Subcutaneous adipose tissue (tissue), 4 donors: ENCODE data around the gene SELENON. TPM values are rescaled to one million over a fixed set of nuclear protein-coding genes. Genes with fewer than 3 reads are reported as not detected.

Source experiments
- total RNA-seq, 4 donors: library from RNA; depleted of rRNA; stranded (reverse); fragments of >200 nt; gene quantifications; one replicate each; pipeline ENCODE4 v1.1.0, GENCODE V29; 2016
- TF ChIP-seq, protein P1 (sequence below): fragments of 450-650 bp; IDR thresholded peaks from one replicate; pipeline ENCODE4 v1.5.1; 2016; ENCODE audit warnings: low read depth, mild to moderate bottlenecking, control low read depth, antibody characterized with exemption, moderate library complexity

Gene SELENON
- total RNA-seq, 4 donors from 2014 or later, result 20.9 to 52.0 (median 25.2) TPM

DNA sequence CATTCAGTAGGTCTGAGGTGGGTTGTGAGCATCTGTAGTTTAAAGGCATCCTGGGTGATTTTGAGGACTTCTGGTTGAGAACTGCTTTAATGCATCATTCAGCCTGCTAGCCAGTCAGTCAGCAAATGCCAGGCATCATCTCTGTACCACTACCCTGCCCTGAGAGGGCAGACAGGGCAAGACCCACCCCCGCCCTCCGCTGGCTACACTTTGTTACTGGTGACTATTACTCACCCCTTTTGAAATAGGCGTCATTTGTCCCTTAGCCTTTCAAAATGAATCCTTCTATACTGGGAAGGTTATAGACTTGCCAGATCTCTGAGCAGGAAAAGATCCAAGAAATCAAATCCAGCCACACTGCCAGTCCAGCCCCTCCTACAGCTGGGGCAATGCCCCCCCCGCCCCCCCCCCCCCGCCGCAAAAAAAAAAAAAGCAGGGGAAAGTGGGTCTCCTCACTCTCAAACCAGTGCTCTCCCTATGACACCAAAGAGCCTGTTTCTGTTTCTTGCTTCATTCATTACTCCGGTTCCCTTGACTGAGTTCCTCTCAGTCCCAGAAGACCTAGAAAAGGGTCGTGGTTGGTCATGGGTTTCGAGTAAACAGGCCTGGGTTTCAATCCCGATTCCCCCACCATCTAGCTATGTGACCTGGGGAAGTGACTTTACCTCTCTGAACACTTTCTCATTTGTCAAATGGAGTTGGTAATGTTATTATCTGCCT, 4.4 kb downstream of the SELENON start:
- TF ChIP-seq, protein P1, sequence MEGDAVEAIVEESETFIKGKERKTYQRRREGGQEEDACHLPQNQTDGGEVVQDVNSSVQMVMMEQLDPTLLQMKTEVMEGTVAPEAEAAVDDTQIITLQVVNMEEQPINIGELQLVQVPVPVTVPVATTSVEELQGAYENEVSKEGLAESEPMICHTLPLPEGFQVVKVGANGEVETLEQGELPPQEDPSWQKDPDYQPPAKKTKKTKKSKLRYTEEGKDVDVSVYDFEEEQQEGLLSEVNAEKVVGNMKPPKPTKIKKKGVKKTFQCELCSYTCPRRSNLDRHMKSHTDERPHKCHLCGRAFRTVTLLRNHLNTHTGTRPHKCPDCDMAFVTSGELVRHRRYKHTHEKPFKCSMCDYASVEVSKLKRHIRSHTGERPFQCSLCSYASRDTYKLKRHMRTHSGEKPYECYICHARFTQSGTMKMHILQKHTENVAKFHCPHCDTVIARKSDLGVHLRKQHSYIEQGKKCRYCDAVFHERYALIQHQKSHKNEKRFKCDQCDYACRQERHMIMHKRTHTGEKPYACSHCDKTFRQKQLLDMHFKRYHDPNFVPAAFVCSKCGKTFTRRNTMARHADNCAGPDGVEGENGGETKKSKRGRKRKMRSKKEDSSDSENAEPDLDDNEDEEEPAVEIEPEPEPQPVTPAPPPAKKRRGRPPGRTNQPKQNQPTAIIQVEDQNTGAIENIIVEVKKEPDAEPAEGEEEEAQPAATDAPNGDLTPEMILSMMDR, result no peak

DNA sequence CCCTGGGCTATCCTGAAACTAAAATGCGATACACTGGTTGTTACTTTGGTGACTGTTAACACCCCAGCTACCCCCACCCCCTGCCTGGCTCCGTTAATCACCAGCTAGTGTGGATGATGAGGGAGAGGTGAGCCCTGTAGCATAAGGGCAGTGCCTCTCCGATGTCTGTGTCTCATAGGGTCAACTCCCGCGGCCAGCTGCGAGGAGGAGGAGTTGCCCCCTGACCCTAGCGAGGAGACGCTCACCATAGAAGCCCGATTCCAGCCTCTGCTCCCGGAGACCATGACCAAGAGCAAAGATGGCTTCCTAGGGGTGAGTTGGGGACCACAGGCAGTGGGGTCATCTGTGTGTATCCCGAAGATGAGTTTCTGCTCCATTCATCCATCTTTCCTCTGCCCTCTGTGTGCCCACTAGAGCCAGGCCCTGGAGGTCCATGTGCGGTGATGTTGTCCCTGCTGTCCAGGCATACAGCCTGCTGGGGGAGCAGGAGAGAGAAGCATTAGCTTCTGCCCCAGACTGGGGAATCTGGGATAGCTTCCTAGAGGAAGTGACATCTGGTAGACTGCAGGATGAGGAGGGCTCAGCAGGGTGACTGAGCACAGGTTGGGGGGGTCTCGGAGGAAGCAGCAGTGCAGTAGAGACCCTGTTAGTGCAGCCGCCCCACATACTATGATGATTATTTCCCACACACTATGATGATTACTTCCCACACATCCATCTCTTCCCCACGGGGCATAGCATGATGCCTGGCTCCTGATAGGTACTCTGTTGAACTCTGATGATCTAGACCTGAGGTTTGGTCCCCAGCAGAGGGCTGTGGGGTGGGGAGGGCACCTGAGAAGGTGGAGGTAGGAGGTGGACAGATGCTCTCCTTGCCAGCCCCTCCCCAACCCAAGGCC, 5.2 kb downstream of the SELENON start:
- TF ChIP-seq, protein P1, result no peak

DNA sequence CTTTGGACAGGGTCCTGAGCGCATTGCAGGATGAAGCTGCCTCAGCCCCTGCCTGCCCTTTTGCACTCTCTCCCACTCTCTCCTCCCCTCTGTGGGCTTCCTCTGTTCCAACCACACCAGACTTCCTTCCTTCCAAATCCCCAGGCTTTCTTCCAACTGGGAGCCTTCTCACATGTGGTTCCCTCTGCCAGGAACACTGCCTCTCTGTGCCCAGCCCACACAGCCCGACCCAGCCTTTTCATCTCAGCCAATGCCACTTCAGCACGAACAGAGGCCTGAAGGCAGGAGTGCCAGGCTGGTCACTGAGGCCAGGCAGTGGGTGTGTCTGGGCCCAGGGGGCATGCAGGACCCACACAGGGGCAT, 5.9 kb downstream of the SELENON start:
- TF ChIP-seq, protein P1, result no peak

DNA sequence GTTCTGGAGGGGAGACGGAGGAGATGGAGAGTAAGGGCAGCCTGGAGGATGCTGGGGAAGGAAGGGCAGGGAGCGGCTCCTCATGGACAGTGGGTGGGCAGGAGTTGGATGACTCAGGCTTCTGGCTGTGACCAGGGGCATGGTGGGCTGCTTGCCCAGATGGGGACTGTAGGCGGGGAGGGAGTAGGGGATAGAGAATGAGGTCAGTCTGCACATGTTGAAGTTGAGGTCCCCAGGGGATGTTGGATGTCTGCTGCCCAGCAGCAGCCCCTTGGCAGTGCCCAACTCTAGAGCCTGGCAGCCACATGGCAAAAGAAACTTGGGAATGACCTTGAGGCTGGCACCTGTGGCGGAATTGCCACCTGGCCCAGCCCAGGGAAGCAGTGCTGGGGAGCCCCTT, 6.4 kb downstream of the SELENON start:
- TF ChIP-seq, protein P1, result no peak

DNA sequence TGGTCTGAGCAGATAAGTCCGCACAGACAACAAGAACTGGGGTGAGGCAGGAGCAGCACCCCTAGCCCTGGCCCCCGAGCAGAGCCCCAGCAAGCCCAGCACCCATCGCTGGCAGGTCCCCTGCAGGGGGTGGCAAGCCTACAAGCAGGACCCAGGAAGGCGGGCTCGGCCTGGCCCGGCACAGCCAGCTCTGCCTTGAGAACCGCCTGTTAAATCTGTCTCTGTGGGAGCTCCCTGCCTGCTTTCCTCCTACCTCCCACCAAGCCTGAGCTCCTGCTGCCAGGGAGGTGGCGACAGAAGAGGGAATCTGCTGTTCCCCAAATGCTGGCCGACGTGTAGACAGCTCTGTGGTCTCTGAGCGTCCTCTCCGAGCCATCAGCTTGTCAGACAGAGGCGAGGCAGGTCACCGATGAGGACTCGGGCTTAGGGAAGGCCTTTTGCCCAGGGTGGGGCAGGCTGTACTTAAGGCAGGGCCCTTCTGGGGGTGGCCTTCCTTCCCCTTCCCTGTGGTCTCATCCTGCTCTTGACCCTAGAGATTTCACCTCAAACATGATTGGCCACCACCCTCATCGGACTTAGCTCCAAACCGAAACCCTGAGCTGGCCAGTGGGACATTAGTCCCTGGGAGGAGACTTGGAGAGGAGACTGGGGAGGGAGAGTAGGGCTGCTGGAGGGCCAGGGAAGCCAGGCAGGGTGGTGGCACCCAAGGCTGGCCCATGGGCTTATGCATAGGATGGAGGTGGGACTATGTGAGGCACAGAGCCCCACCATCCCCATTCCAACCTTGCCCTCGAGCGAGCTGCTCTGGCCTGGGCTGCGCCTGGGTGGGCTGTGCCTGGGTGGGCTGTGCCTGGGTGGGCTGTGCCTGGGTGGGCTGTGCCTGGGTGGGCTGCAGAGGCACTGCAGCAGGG, 7.7 kb downstream of the SELENON start:
- TF ChIP-seq, protein P1, result no peak

DNA sequence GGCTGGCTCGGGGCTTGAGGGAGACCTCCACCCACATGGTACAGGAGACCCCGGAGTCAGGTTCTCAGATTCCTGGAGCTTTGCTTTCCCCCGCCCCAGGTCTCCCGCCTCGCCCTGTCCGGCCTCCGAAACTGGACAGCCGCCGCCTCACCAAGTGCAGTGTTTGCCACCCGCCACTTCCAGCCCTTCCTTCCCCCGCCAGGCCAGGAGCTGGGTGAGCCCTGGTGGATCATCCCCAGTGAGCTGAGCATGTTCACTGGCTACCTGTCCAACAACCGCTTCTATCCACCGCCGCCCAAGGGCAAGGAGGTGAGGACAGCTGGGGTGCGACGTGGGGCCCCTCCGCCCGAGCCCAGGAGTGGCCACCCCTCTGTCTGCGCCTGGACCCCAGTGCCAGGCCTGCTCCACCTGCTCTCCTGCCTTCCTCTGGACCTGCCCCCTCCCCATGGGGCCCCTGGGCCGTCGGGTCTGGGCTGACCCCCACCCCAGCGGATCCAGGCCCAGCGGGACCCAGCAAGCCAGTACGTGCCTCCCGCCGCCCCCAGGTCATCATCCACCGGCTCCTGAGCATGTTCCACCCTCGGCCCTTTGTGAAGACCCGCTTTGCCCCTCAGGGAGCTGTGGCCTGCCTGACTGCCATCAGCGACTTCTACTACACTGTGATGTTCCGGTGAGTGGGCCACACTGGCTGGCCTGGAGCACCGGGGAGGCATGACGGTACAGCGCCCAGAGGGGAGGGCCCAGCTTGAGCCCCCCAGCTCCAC, 8.7 kb downstream of the SELENON start:
- TF ChIP-seq, protein P1, result no peak
